Panc1 (cell line): Measurements from ENCODE around the gene MYB. TPM values are rescaled to one million over a fixed set of nuclear protein-coding genes. Genes with fewer than 3 reads are reported as not detected.

ENCODE experiments used
- ATAC-seq: fragments of 200-7000 bp; cut with Tn5 transposase; 2 replicates; pipeline ENCODE4 v1.9.1; 2020; ENCODE audit warnings: mild to moderate bottlenecking, moderate library complexity
- BruUV-seq: library from RNA; stranded (reverse); fragments of 400-500 nt; replicated peaks from 2 replicates; lab custom pipeline; 2021; lab: Mats Ljungman, UMichigan
- CTCF ChIA-PET: fragments of 300-600 bp; sonication (Branson Sonifier 250); formaldehyde crosslinking; loops from one replicate; lab custom pipeline; 2022; ENCODE audit warnings: antibody characterized with exemption; lab: Charles Lee
- POLR2A ChIA-PET: fragments of 300-600 bp; sonication (Branson Sonifier 250); formaldehyde crosslinking; loops from one replicate; lab custom pipeline; 2022; ENCODE audit warnings: antibody characterized with exemption; lab: Charles Lee
- DNase-seq: peaks from one replicate; pipeline ENCODE4 v3.0.0-alpha.2; 2010; ENCODE audit warnings: low read depth, low spot score
- H3K27ac ChIP-seq: 2 replicates; pipeline ENCODE4 v1.5.1; 2011; ENCODE audit warnings: mild to moderate bottlenecking, low read length, inconsistent platforms
- H3K27me3 ChIP-seq: fragments of 200-500 bp; sonication (Bioruptor generic); 2 replicates; pipeline ENCODE4 v1.6.0; 2014; ENCODE audit warnings: low read length, inconsistent platforms; ENCODE audit not compliant: control insufficient read depth, insufficient read depth
- H3K36me3 ChIP-seq: fragments of 200-500 bp; sonication (Bioruptor generic); 2 replicates; pipeline ENCODE4 v1.5.1; 2014; ENCODE audit warnings: inconsistent platforms, mild to moderate bottlenecking, low read length, moderate library complexity; ENCODE audit not compliant: control insufficient read depth, insufficient read depth
- H3K4me1 ChIP-seq: 2 replicates; pipeline ENCODE4 v1.5.1; 2011; ENCODE audit warnings: inconsistent platforms, mild to moderate bottlenecking, low read length, moderate library complexity; ENCODE audit not compliant: control insufficient read depth, insufficient read depth
- H3K4me3 ChIP-seq, 2 experiments: 2 replicates each; pipeline ENCODE4 v1.5.1; 2011 to 2012; ENCODE audit warnings: low read depth in 2 of 2, low read length in 2 of 2, mild to moderate bottlenecking in 2 of 2, inconsistent platforms in 1 of 2, moderate library complexity in 1 of 2
- H3K9me3 ChIP-seq: fragments of 200-500 bp; sonication (Bioruptor generic); 2 replicates; pipeline ENCODE4 v1.5.1; 2014; ENCODE audit warnings: low read depth, mild to moderate bottlenecking, inconsistent platforms, low read length, moderate library complexity; ENCODE audit not compliant: control insufficient read depth, insufficient read depth
- CTCF ChIP-seq: fragments of 450-650 bp; IDR thresholded peaks from 2 replicates; pipeline ENCODE4 v1.5.1; 2017; ENCODE audit warnings: mild to moderate bottlenecking
- POLR2AphosphoS5 ChIP-seq: IDR thresholded peaks from 2 replicates; pipeline ENCODE4 v1.6.1; 2012; ENCODE audit warnings: mild to moderate bottlenecking, low read depth, low read length, moderate library complexity
- REST ChIP-seq, 2 experiments: IDR thresholded peaks; 2 replicates each; pipeline ENCODE4 v1.6.1; 2011 to 2012; ENCODE audit warnings: low read depth in 2 of 2, control low read depth in 1 of 2, low read length in 1 of 2, mild to moderate bottlenecking in 1 of 2, moderate library complexity in 1 of 2; ENCODE audit not compliant: insufficient read depth in 1 of 2
- SIN3A ChIP-seq: IDR thresholded peaks from 2 replicates; pipeline ENCODE4 v1.6.1; 2012; ENCODE audit warnings: low read depth, mild to moderate bottlenecking, low read length, moderate library complexity, borderline replicate concordance; ENCODE audit not compliant: insufficient read depth
- TCF7L2 ChIP-seq: IDR thresholded peaks from 2 replicates; pipeline ENCODE4 v1.6.1; 2011; ENCODE audit warnings: mild to moderate bottlenecking, low read depth, low read length, inconsistent platforms
- in situ Hi-C: cut with HindIII; loops from 2 replicates; pipeline ENCODE4 v1.10.0; 2016; ENCODE audit warnings: low sequenced_read_pairs, low pct_unique_long_range_greater_than_20kb
- intact Hi-C: fragments of 100-400 bp; cut with micrococcal nuclease; formaldehyde crosslinking; loops from one replicate; pipeline ENCODE4 v1.10.0; 2022; ENCODE audit not compliant: unreplicated experiment
- total RNA-seq: library from RNA; stranded (reverse); gene quantifications from one replicate; pipeline ENCODE4 v1.2.1, GENCODE V29; 2021; ENCODE audit not compliant: unreplicated experiment

MYB gene
- total RNA-seq, 1 experiment from 2014 or later: 1.3 TPM

- in situ Hi-C loops (no loop called here), intact Hi-C loops (loop anchor here (10.0 kb wide), 1 partner anchor 135 kb away; the partner anchor contains the start of gene HBS1L)
- H3K4me1 ChIP-seq: no peaks in the 10 kb centered on the region
- no TSS peak for BruUV-seq
- no peak overlapping the region for H3K27ac ChIP-seq
- no peak for TF ChIP-seq REST (IDR thresholded peaks at IDR 0.05; ENCODE audit: insufficient read depth in 1 of 2, low read depth in 2 of 2, low read length in 1 of 2)
- TF ChIP-seq CTCF: no peak
- ChIA-PET POLR2A (no interaction called here), CTCF (no interaction called here)
- no peaks in the 10 kb centered on the region for H3K36me3 ChIP-seq
- ATAC-seq: no peak
- no peak overlapping the region for H3K4me3 ChIP-seq
- H3K9me3 ChIP-seq: no peaks in the 10 kb centered on the region
- peaks cover 16% of the 10 kb centered on the region; the same call in 1 of the 2 replicates for H3K27me3 ChIP-seq
- DNase-seq: no peak
Observed at GRCh38 chr6:135189344-135189743, 8.2 kb downstream of the MYB start.

- DNase-seq: no peak
- BruUV-seq: no TSS peak
- CTCF ChIA-PET: no interaction called here
- POLR2A ChIA-PET: no interaction called here
- Histone ChIP-seq H3K36me3 (no peaks in the 10 kb centered on the region), H3K27me3 (peaks cover 2% of the 10 kb centered on the region; the same call in 1 of the 2 replicates), H3K4me1 (no peaks in the 10 kb centered on the region), H3K27ac (no peak overlapping the region), H3K9me3 (no peaks in the 10 kb centered on the region), H3K4me3 (no peak overlapping the region)
- intact Hi-C loops: no loop called here
- no peak for TF ChIP-seq POLR2AphosphoS5
- no peak for TF ChIP-seq REST (IDR thresholded peaks at IDR 0.05; ENCODE audit: insufficient read depth in 1 of 2, low read depth in 2 of 2, low read length in 1 of 2)
- no peak for TF ChIP-seq TCF7L2
- no peak for TF ChIP-seq CTCF
- no peak for TF ChIP-seq SIN3A
- in situ Hi-C loops: no loop called here
- ATAC-seq: no peak
Observed at GRCh38 chr6:135191508-135192255, 10.6 kb downstream of the MYB start.
